Natural killer cell treated with Interleukin-12 subunit alpha and Interleukin-12 subunit beta and Interleukin-15 and Interleukin-18, amount 100 ng/mL, for 72 hours (primary cell): Measurements from ENCODE around the gene DET1. TPM values are rescaled to one million over a fixed set of nuclear protein-coding genes. Genes with fewer than 3 reads are reported as not detected.

ENCODE experiments used
- ATAC-seq, 2 donors: fragments of 150-1000 bp; cut with Tn5 transposase in 1 of 2; sonication (Bioruptor Pico), chemical (Tn5 transposase) in 1 of 2; 2 replicates each; pipeline ENCODE4 v1.10.0; 2021
- DNase-seq: peaks from one replicate; pipeline ENCODE4 v3.0.0; 2022; ENCODE audit warnings: low spot score
- H3K27ac Mint-ChIP-seq, 2 donors: 1 replicate in 1 of 2; 2 replicates in 1 of 2; pipeline ENCODE4 v1.8.0; 2022; ENCODE audit warnings: mixed read lengths in 2 of 2, mild to moderate bottlenecking in 1 of 2, moderate library complexity in 1 of 2
- H3K27me3 Mint-ChIP-seq, 2 donors: 1 replicate in 1 of 2; 2 replicates in 1 of 2; pipeline ENCODE4 v1.8.0; 2022; ENCODE audit warnings: mixed read lengths in 2 of 2
- H3K36me3 Mint-ChIP-seq: one replicate; pipeline ENCODE4 v1.8.0; 2022; ENCODE audit warnings: mixed read lengths
- H3K4me1 Mint-ChIP-seq, 2 donors: 1 replicate in 1 of 2; 2 replicates in 1 of 2; pipeline ENCODE4 v1.8.0; 2022; ENCODE audit warnings: low read depth in 2 of 2, mixed read lengths in 2 of 2, mild to moderate bottlenecking in 1 of 2
- H3K4me3 Mint-ChIP-seq: one replicate; pipeline ENCODE4 v1.8.0; 2022; ENCODE audit warnings: mixed read lengths
- H3K9me3 Mint-ChIP-seq: 2 replicates; pipeline ENCODE4 v1.8.0; 2022; ENCODE audit warnings: mixed read lengths
- total RNA-seq, 2 donors: library from RNA; stranded (reverse); gene quantifications; one replicate each; pipeline ENCODE4 v1.2.3, GENCODE V29; 2022

The DET1 gene
- total RNA-seq, 2 donors from 2014 or later: 3.5 to 6.0 TPM

- Mint-ChIP-seq H3K27me3 (no peaks in the 10 kb centered on the region), H3K9me3 (no peaks in the 10 kb centered on the region), H3K4me1 (no peaks in the 10 kb centered on the region), H3K4me3 (no peak overlapping the region), H3K36me3 (peaks cover 4% of the 10 kb centered on the region), H3K27ac (no peak overlapping the region)
- ATAC-seq: no peak
- DNase-seq: no peak
These were observed 42.0 kb downstream of the DET1 start for GRCh38 chr15:88504445-88504844.

GRCh38 chr15:88498996-88499395, 47.5 kb downstream of the DET1 start:
- H3K27me3 Mint-ChIP-seq: no peaks in the 10 kb centered on the region
- no peaks in the 10 kb centered on the region for H3K9me3 Mint-ChIP-seq
- ATAC-seq (peak in 1 of 2 donors; percentile 15), DNase-seq (no peak)
- H3K4me1 Mint-ChIP-seq: no peaks in the 10 kb centered on the region
- no peak overlapping the region for H3K4me3 Mint-ChIP-seq
- H3K36me3 Mint-ChIP-seq: no peaks in the 10 kb centered on the region
- H3K27ac Mint-ChIP-seq: no peak overlapping the region

GRCh38 chr15:88497109-88497765, 49.2 kb downstream of the DET1 start:
- Mint-ChIP-seq H3K36me3 (no peaks in the 10 kb centered on the region), H3K9me3 (no peaks in the 10 kb centered on the region), H3K4me3 (no peak overlapping the region), H3K27me3 (no peaks in the 10 kb centered on the region), H3K27ac (no peak overlapping the region), H3K4me1 (no peaks in the 10 kb centered on the region)
- DNase-seq (no peak), ATAC-seq (peak in 1 of 2 donors; percentile 24)

- Mint-ChIP-seq H3K36me3 (no peaks in the 10 kb centered on the region), H3K27me3 (no peaks in the 10 kb centered on the region), H3K4me1 (no peaks in the 10 kb centered on the region), H3K9me3 (no peaks in the 10 kb centered on the region), H3K4me3 (no peak overlapping the region), H3K27ac (no peak overlapping the region)
- no peak for DNase-seq
- ATAC-seq: no peak
These were observed 52.6 kb downstream of the DET1 start for GRCh38 chr15:88493844-88494243.

GRCh38 chr15:88491158-88491557, 55.3 kb downstream of the DET1 start:
- ATAC-seq: no peak
- Mint-ChIP-seq H3K27ac (no peak overlapping the region), H3K9me3 (no peaks in the 10 kb centered on the region), H3K4me3 (no peak overlapping the region), H3K27me3 (no peaks in the 10 kb centered on the region), H3K36me3 (no peaks in the 10 kb centered on the region), H3K4me1 (peaks cover 0 to 4% of the 10 kb centered on the region in 2 donors)
- no peak for DNase-seq

- peaks cover 0 to 4% of the 10 kb centered on the region in 2 donors for H3K4me1 Mint-ChIP-seq
- H3K27me3 Mint-ChIP-seq: no peaks in the 10 kb centered on the region
- H3K36me3 Mint-ChIP-seq: no peaks in the 10 kb centered on the region
- H3K9me3 Mint-ChIP-seq: no peaks in the 10 kb centered on the region
- H3K27ac Mint-ChIP-seq: no peak overlapping the region
- DNase-seq (no peak), ATAC-seq (no peak)
- no peak overlapping the region for H3K4me3 Mint-ChIP-seq
These were observed 56.4 kb downstream of the DET1 start for GRCh38 chr15:88490036-88490435.

- ATAC-seq (peak in 1 of 2 donors; percentile 23), DNase-seq (no peak)
- Mint-ChIP-seq H3K27me3 (no peaks in the 10 kb centered on the region), H3K4me3 (no peak overlapping the region), H3K27ac (no peak overlapping the region), H3K9me3 (no peaks in the 10 kb centered on the region), H3K4me1 (peaks cover 0 to 4% of the 10 kb centered on the region in 2 donors), H3K36me3 (no peaks in the 10 kb centered on the region)
These were observed 57.2 kb downstream of the DET1 start for GRCh38 chr15:88489321-88489720.

GRCh38 chr15:88487796-88488523, 58.5 kb downstream of the DET1 start:
- DNase-seq: no peak
- no peak overlapping the region for H3K4me3 Mint-ChIP-seq
- no peak for ATAC-seq
- H3K36me3 Mint-ChIP-seq: no peaks in the 10 kb centered on the region
- no peaks in the 10 kb centered on the region for H3K27me3 Mint-ChIP-seq
- H3K9me3 Mint-ChIP-seq: no peaks in the 10 kb centered on the region
- H3K27ac Mint-ChIP-seq: no peak overlapping the region
- peaks cover 0 to 4% of the 10 kb centered on the region in 2 donors for H3K4me1 Mint-ChIP-seq

GRCh38 chr15:88487178-88487795, 59.2 kb downstream of the DET1 start:
- H3K27ac Mint-ChIP-seq: no peak overlapping the region
- H3K27me3 Mint-ChIP-seq: no peaks in the 10 kb centered on the region
- DNase-seq: no peak
- no peak for ATAC-seq
- H3K36me3 Mint-ChIP-seq: no peaks in the 10 kb centered on the region
- no peak overlapping the region for H3K4me3 Mint-ChIP-seq
- no peaks in the 10 kb centered on the region for H3K9me3 Mint-ChIP-seq
- H3K4me1 Mint-ChIP-seq: peaks cover 0 to 4% of the 10 kb centered on the region in 2 donors

- ATAC-seq (no peak), DNase-seq (no peak)
- Mint-ChIP-seq H3K4me3 (no peak overlapping the region), H3K27me3 (no peaks in the 10 kb centered on the region), H3K27ac (no peak overlapping the region), H3K4me1 (peaks cover 0 to 4% of the 10 kb centered on the region in 2 donors), H3K9me3 (no peaks in the 10 kb centered on the region), H3K36me3 (no peaks in the 10 kb centered on the region)
These were observed 61.7 kb downstream of the DET1 start for GRCh38 chr15:88484682-88485331.

GRCh38 chr15:88482263-88482662, 64.2 kb downstream of the DET1 start:
- no peak overlapping the region for H3K27ac Mint-ChIP-seq
- H3K9me3 Mint-ChIP-seq: no peaks in the 10 kb centered on the region
- peaks cover 5% of the 10 kb centered on the region for H3K36me3 Mint-ChIP-seq
- H3K4me3 Mint-ChIP-seq: no peak overlapping the region
- H3K4me1 Mint-ChIP-seq: peaks cover 0 to 2% of the 10 kb centered on the region in 2 donors
- ATAC-seq (no peak), DNase-seq (no peak)
- H3K27me3 Mint-ChIP-seq: no peaks in the 10 kb centered on the region

- DNase-seq (no peak), ATAC-seq (no peak)
- H3K27me3 Mint-ChIP-seq: no peaks in the 10 kb centered on the region
- no peaks in the 10 kb centered on the region for H3K9me3 Mint-ChIP-seq
- H3K4me1 Mint-ChIP-seq: no peaks in the 10 kb centered on the region
- H3K36me3 Mint-ChIP-seq: peaks cover 10% of the 10 kb centered on the region
- no peak overlapping the region for H3K4me3 Mint-ChIP-seq
- no peak overlapping the region for H3K27ac Mint-ChIP-seq
These were observed 65.5 kb downstream of the DET1 start for GRCh38 chr15:88480981-88481380.

- Mint-ChIP-seq H3K9me3 (no peaks in the 10 kb centered on the region), H3K4me1 (no peaks in the 10 kb centered on the region), H3K4me3 (no peak overlapping the region), H3K36me3 (peaks cover 10% of the 10 kb centered on the region), H3K27ac (no peak overlapping the region), H3K27me3 (no peaks in the 10 kb centered on the region)
- no peak for DNase-seq
- no peak for ATAC-seq
These were observed 67.3 kb downstream of the DET1 start for GRCh38 chr15:88479169-88479568.

- no peak for ATAC-seq
- no peaks in the 10 kb centered on the region for H3K27me3 Mint-ChIP-seq
- H3K27ac Mint-ChIP-seq: no peak overlapping the region
- H3K4me3 Mint-ChIP-seq: no peak overlapping the region
- H3K36me3 Mint-ChIP-seq: peaks cover 10% of the 10 kb centered on the region
- H3K4me1 Mint-ChIP-seq: no peaks in the 10 kb centered on the region
- no peak for DNase-seq
- no peaks in the 10 kb centered on the region for H3K9me3 Mint-ChIP-seq
These were observed 68.6 kb downstream of the DET1 start for GRCh38 chr15:88477904-88478303.
